ENCODE results near the gene NUDT4.
A peak's percentile ranks its signal among the peaks of the same experiment; 100 is the strongest.
"Not testable (repeated sequence)": the region's sequence is repeated elsewhere in the genome, so short reads cannot be mapped to it uniquely, and the experiment has no call there.

NUDT4 gene

DNA sequence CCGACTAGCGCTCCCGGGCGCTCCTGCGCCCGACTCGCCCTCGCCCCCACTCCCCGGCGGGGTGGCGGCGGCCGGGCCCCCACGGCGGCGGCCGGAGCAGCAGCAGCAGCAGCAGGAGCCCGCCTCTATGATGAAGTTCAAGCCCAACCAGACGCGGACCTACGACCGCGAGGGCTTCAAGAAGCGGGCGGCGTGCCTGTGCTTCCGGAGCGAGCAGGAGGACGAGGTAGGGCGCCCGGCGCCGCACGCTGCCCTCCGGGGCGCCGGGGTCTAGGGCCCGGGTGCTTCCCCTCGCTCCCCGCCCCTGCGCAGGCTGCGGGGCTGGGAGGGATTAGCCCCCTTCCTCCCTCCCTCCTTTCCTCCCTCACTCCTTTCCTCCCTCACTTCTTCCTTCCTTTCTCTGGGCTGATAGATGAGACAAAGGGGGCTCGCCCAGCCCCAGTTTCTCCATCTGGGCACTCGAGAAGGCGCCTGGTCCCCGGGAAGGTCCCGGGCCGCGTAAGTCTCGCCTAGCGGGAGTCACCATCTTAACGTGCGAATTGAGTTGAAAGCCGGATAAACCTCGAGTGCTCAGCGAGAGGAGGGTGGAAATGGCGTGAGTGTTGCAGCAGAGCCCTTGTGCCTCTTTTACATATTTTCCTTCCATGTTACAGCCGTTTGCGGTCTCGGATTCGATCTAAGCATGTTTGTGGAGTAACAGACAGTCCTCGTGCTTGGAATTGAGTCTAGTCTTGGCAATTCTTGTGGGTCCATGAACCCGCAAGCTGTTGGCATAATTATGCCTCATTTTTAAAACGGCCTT is 672 bp downstream of the NUDT4 start:
- H3K9me3 ChIP-seq; H3K36me3 ChIP-seq (replicated peaks); in situ Hi-C loops (cut with MboI; ENCODE audit: low sequenced_read_pairs); H3K27me3 ChIP-seq (ENCODE audit: low read depth): not testable (repeated sequence)
- peak; percentile 30 to 60 for DNase-seq (ENCODE audit: low spot score in 2 of 2)
- peak overlapping the region; percentile 79 for H3K4me3 ChIP-seq
- H3K4me1 ChIP-seq = peaks cover 39% of the 10 kb centered on the region

DNA sequence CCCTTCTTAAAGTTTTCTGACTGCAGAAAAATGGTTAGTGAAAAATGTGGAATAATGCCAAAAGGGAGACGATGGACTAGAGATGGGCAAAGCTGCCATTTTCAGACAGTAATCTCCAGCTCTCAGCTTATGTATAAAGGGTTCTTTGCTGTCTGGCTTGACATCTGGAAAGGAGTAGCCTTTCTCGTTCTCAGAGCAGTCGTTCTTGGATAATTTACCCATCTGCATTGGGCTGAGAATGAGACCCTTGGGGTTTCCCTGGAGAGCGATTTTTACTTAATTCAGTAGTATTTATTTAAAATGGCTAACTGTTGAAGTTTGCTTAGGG is 1.2 kb downstream of the NUDT4 start:
- in situ Hi-C loops (cut with MboI; ENCODE audit: low sequenced_read_pairs) = no loop called here
- H3K36me3 ChIP-seq (replicated peaks) = peaks cover 7% of the 10 kb centered on the region
- peak overlapping the region; percentile 79 for H3K4me3 ChIP-seq
- peak in 1 of 2 experiments; percentile 21 for DNase-seq (ENCODE audit: low spot score in 2 of 2)
- peaks cover 36% of the 10 kb centered on the region for H3K4me1 ChIP-seq
- H3K27me3 ChIP-seq (ENCODE audit: low read depth) = no peaks in the 10 kb centered on the region
- no peaks in the 10 kb centered on the region for H3K9me3 ChIP-seq

DNA sequence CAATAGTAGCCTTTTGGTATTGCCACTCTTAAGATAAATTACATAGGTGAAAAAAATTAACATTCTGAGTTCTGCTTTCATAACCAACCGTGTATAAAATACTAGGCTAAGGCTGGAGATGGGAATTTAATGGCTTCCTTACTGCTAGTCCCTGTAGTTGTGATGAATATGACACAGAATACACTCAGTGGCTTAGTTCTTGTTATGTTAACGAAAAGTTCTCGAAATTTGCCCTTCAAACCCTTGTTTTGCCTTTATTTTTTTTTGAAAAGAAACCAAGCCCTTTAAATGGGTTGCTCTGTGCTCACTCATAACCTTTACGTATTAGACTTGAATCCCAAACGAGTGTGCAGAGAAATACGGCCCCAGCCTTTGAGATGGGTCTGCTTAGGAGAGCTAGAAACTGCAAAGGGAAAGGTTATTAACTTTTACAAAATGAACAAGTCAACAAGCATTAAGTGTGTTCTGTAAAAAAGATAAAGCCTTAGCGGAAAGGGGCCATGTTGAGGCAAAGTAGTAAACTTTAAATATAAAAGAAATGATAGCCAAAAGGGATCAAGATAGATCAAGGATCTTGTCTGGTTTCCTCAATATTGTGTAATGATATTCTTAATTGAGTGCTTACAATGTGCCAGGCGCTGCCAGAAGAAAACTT is 1.7 kb downstream of the NUDT4 start:
- Histone ChIP-seq H3K4me3 (peak overlapping the region; percentile 79), H3K36me3 (replicated peaks) (peaks cover 7% of the 10 kb centered on the region), H3K27me3 (ENCODE audit: low read depth) (no peaks in the 10 kb centered on the region), H3K4me1 (peaks cover 32% of the 10 kb centered on the region), H3K9me3 (no peaks in the 10 kb centered on the region)
- no peak for DNase-seq (ENCODE audit: low spot score in 2 of 2)
- in situ Hi-C loops (cut with MboI; ENCODE audit: low sequenced_read_pairs) = no loop called here

DNA sequence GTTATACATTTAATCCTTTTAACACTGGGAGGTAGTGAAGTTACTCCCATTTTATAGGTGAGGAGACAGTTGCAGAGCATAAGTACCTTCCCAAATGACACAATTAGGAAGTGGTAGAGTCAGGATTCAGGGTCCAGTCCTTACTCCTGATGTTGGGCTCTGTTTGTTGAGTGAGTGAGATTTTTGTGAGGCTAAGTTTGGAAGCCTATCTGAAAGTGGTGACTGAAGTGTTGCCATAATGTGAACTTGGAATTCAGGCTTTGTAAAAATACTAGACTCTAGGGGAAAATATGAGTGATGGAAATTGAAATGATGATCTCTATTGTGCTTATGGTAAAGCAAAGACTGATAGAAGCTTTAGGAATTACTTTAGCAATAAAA is 2.2 kb downstream of the NUDT4 start:
- Histone ChIP-seq H3K9me3 (no peaks in the 10 kb centered on the region), H3K4me1 (peaks cover 27% of the 10 kb centered on the region), H3K36me3 (replicated peaks) (peaks cover 10% of the 10 kb centered on the region), H3K27me3 (ENCODE audit: low read depth) (no peaks in the 10 kb centered on the region), H3K4me3 (peak overlapping the region; percentile 79)
- in situ Hi-C loops (cut with MboI; ENCODE audit: low sequenced_read_pairs) = no loop called here
- no peak for DNase-seq (ENCODE audit: low spot score in 2 of 2)

DNA sequence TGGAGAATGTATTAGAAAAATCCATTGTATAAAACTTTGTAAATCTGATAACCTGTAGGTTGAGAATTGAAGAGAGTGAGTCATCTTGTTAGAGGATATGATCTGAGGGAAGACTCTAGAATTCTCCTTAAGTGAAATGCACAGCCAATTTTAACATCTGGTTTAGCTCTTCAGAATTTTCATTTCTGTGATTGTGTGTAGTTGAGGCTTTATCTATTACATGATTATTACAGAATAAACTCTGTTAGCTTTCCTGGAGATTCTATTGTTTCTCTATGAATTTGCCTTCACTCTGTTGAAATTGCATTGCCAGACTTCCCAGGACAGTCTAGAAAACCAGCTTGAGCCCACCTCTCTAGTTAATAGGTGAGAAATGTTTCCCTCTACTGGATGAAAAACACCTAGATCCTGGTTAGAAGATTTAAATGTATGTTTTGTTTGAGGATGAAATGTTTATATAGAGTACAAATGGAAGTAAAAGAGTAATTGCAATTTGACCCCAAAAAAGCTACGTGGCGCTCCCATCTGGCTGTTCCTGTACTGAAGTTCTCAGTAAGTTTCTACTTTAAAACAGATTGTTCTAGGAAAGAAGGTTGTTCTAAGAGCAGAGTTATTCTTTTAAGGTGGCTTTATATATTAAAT is 2.9 kb downstream of the NUDT4 start:
- H3K27me3 ChIP-seq (ENCODE audit: low read depth) = no peaks in the 10 kb centered on the region
- in situ Hi-C loops (cut with MboI; ENCODE audit: low sequenced_read_pairs) = no loop called here
- peak overlapping the region; percentile 79 for H3K4me3 ChIP-seq
- peak in 1 of 2 experiments; percentile 54 for DNase-seq (ENCODE audit: low spot score in 2 of 2)
- peaks cover 23% of the 10 kb centered on the region for H3K4me1 ChIP-seq
- peaks cover 16% of the 10 kb centered on the region for H3K36me3 ChIP-seq (replicated peaks)
- H3K9me3 ChIP-seq = no peaks in the 10 kb centered on the region

DNA sequence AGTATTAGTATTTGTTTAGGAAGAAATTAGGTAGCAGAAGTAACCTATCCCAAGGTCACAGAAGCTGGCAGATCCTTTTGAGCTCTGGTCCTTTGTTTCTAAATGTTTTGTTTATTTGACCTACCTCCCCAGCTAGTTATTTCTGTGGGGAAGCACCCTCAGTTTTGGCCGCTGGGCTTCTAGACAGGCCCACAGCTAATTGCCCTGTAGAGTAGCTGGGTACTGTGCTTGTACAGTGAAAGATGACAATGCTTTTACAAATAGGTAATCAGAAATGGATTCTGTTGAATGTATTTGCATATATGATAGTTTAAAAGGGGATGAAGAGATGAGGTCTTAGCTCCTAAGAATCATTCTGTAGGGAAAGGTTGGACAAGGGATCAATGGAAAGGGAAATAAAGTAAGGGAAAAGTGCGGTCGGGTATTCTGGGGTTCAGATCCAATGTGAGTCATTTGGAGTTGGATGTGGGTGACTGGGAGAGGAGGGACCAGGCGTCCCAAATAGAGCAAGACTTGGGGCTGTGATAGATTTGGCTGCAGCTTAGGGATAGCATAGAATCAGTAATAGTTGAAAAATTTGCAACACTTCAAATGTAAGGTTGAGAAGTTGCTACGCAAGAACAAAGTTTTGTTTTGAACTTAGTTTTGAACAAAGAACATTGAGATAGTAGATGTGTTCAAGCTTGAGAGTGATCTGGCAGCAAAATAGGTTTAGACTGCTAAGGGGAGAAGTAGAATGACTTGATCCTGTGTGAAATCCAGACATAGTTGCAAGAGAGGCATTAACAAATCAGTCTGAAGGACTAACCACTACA is 3.6 kb downstream of the NUDT4 start:
- peak overlapping the region; percentile 79 for H3K4me3 ChIP-seq
- H3K4me1 ChIP-seq = peaks cover 15% of the 10 kb centered on the region
- DNase-seq (ENCODE audit: low spot score in 2 of 2) = no peak
- H3K27me3 ChIP-seq (ENCODE audit: low read depth) = no peaks in the 10 kb centered on the region
- in situ Hi-C loops (cut with MboI; ENCODE audit: low sequenced_read_pairs) = no loop called here
- no peaks in the 10 kb centered on the region for H3K9me3 ChIP-seq
- H3K36me3 ChIP-seq (replicated peaks) = peaks cover 19% of the 10 kb centered on the region

DNA sequence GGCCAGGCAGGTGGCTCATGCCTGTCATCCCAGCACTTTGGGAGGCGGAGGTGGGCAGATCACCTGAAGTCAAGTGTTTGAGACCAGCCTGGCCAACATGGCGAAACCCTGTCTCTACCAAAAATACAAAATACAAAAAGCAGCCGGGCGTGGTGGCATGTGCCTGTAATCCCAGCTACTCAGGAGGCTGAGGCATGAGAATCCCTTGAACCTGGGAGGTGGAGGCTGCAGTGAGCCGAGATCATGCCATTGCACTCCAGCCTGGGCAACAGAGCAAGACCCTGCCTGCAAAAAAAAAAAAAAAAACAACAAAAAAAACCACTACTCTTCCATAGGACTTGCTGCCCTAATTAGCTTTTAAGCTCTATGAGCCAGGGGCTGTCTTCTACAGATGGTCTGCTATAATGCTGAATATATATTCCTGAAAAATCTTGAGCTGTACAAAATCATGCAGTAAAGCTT is 4.3 kb downstream of the NUDT4 start:
- H3K4me1 ChIP-seq; DNase-seq (ENCODE audit: low spot score in 2 of 2); in situ Hi-C loops (cut with MboI; ENCODE audit: low sequenced_read_pairs); H3K4me3 ChIP-seq; H3K9me3 ChIP-seq; H3K27me3 ChIP-seq (ENCODE audit: low read depth): not testable (repeated sequence)
- peaks cover 23% of the 10 kb centered on the region for H3K36me3 ChIP-seq (replicated peaks)

DNA sequence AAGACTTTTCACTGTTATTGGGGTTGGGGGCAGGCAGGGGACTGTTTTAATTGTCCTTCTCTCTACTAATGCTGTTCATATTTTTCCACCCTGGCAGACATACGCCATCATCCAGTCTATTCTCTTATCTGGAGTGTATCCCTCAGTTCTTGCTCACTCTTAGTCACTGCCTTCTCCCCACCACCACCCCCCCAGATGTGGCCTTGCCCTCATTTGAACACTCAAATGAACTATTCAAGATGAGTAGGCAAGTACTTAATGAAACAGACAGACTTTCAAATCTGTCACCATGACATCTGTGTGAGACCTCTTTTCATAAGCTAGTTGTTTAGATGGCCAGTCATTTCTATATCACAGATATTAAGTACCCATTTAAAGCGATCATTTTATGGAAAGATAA is 10.1 kb downstream of the NUDT4 start:
- H3K4me3 ChIP-seq = no peak overlapping the region
- DNase-seq (ENCODE audit: low spot score in 2 of 2) = no peak
- no peaks in the 10 kb centered on the region for H3K9me3 ChIP-seq
- peaks cover 38% of the 10 kb centered on the region for H3K36me3 ChIP-seq (replicated peaks)
- in situ Hi-C loops (cut with MboI; ENCODE audit: low sequenced_read_pairs) = no loop called here
- H3K27me3 ChIP-seq (ENCODE audit: low read depth) = no peaks in the 10 kb centered on the region
- H3K4me1 ChIP-seq = no peaks in the 10 kb centered on the region

DNA sequence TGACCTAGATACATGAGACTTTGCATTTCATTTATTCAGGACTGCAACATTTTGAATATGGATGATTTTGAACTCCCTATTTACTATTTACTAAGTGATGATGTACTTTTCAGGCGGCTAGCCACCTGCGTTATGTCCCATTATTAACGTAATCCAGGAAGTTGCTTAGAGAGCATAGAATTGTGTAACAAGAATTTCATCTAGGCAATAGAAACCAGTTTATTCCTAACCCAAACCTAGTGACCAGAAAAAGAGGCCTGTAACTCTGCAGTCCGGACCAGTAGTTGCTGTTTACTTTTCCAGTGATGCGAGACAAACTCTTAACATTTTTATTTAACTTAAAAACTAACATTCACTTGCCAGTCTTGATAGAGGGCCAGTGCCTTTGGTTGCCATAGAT is 12.3 kb downstream of the NUDT4 start:
- Histone ChIP-seq H3K9me3 (no peaks in the 10 kb centered on the region), H3K4me1 (no peaks in the 10 kb centered on the region), H3K27me3 (ENCODE audit: low read depth) (no peaks in the 10 kb centered on the region), H3K36me3 (replicated peaks) (peaks cover 40% of the 10 kb centered on the region), H3K4me3 (no peak overlapping the region)
- in situ Hi-C loops (cut with MboI; ENCODE audit: low sequenced_read_pairs) = loop anchor here (10.0 kb wide), 1 partner anchor 285 kb away; no protein-coding TSS in a partner anchor
- no peak for DNase-seq (ENCODE audit: low spot score in 2 of 2)

DNA sequence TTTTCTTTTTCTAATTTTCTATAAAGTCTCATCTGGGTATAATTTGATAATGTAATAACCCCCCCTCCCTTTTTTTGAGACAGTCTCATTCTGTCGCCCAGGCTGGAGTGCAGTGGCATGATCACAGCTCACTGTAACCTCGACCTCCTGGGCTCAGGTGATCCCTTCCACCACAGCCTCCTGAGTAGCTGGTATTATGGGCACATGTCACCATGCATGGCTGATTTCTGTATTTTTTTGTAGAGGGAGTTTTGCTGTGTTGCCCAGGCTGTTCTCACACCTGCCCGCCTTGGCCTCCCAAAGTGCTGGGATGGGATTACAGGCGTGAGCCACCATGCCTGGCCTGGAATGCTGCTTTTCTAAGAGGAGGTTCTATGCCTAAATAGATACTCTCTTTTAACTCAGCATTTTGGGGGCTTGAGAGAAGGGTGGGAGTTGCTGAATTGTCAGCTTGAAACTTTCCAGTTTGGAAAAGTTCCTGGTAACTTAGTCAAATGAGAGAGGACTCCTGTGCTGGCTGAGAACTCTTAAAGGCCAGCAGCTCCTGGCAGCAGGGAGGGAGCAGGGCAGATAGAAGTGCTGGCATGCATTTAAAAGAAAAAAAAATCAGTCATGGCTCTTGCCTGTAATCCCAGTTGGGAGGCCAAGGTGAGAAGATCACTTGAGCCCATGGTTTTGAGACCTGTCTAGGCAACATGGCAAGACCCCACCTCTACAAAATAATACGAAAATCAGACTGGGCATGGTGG is 13.0 kb downstream of the NUDT4 start:
- no peak overlapping the region for H3K4me3 ChIP-seq
- no peak for DNase-seq (ENCODE audit: low spot score in 2 of 2)
- in situ Hi-C loops (cut with MboI; ENCODE audit: low sequenced_read_pairs) = loop anchor here (10.0 kb wide), 1 partner anchor 286 kb away; no protein-coding TSS in a partner anchor
- no peaks in the 10 kb centered on the region for H3K27me3 ChIP-seq (ENCODE audit: low read depth)
- H3K36me3 ChIP-seq (replicated peaks) = peaks cover 42% of the 10 kb centered on the region
- H3K9me3 ChIP-seq = no peaks in the 10 kb centered on the region
- no peaks in the 10 kb centered on the region for H3K4me1 ChIP-seq

DNA sequence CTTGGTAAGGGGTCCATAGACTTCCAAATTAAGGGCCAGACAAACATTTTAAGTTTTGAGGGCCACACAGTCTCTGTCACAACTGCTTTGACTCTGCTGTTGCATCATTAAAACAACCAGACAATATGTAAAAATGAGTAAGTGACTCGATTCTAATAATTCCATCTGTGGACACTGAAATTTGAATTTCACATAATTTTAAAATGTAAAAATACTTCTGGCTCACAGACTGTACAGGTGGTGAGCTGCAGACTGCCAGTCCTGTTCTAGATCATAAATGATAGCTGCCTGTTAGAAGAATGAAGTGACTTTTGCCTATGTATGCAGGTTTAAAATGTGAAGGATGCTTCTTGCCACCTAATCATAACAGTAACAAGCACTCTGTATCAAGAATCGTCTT is 15.7 kb downstream of the NUDT4 start:
- Histone ChIP-seq H3K36me3 (replicated peaks) (peaks cover 46% of the 10 kb centered on the region), H3K4me3 (no peak overlapping the region), H3K9me3 (no peaks in the 10 kb centered on the region), H3K27me3 (ENCODE audit: low read depth) (no peaks in the 10 kb centered on the region), H3K4me1 (no peaks in the 10 kb centered on the region)
- in situ Hi-C loops (cut with MboI; ENCODE audit: low sequenced_read_pairs) = loop anchor here (10.0 kb wide), 1 partner anchor 289 kb away; no protein-coding TSS in a partner anchor
- no peak for DNase-seq (ENCODE audit: low spot score in 2 of 2)

DNA sequence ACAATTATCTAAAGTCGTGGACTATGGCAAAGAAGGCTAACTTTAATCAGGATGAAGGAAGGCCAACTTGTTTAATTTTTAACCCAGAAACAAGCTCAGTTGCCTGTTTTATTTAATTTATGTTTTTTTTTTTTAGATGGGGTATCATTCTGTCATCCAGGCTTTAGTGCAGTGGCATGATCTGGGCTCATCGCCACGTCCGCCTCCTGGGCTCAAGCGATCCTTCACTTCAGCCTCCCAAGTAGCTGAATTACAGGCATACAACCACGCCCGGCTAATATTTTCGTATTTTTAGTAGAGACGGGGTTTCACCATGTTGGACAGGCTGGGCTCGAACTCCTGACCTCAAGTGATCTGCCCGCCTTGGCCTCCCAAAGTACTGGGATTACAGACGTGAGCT is 19.7 kb downstream of the NUDT4 start:
- Histone ChIP-seq H3K4me3 (no peak overlapping the region), H3K9me3 (no peaks in the 10 kb centered on the region), H3K27me3 (ENCODE audit: low read depth) (no peaks in the 10 kb centered on the region), H3K4me1 (no peaks in the 10 kb centered on the region), H3K36me3 (replicated peaks) (peaks cover 57% of the 10 kb centered on the region)
- no peak for DNase-seq (ENCODE audit: low spot score in 2 of 2)
- in situ Hi-C loops (cut with MboI; ENCODE audit: low sequenced_read_pairs) = loop anchor here (5.0 to 10.0 kb wide), 2 partner anchors 293 to 410 kb away; no protein-coding TSS in a partner anchor

Data from HAP-1 (cell line).